Measurements from ENCODE around the gene GPR17. TPM values are rescaled to one million over a fixed set of nuclear protein-coding genes. Genes with fewer than 3 reads are reported as not detected.

Gene GPR17
- total and polyA plus RNA-seq, 2 donors: 0.11 to 0.47 TPM

DNA sequence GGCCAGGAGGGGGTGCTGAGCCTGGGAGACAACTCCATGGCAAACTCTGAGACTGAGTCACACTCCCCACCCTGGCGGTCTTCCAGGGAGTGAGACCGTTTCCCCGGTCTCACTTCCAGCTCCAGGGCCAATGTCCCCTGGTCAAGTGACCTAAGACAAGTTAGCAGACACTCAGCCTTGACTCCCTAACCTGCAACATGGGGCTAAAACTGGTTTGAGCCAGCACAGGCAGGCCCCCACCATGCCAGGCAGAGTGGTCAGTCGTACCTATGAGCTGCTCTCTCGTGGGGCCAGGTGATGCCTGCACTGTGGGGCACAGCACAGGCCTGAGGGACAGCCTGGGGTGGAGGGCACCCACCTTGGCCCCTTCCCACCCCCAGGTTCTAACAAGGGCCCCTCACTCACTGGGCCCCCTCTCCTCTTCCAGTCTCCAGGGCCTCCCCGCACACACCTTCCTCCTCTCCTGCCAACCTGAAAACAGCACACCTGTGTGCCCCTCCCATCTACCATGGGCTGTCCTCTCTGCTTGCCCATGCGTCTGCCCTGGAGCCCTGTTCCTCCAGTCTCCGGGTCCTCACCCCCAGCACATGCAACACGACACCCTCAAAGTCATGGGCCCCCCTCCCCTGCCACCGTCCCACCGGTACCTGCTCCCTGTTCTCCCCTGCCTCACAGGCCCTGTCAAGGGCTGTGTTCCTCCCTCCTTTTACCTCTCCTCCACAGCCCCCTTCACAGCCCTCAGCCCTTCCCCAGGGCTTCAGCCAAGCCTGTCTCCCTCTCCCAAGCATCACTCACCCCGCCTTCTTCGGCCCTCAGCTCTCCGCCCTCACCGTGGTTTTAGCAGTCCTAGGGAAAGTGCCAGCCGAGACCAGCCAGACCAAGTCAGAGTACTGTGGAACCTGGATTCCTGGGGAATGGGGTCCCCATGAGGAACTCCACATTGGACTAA lies 1.6 kb downstream of the GPR17 start:
- Histone ChIP-seq H3K4me1 (ENCODE audit: insufficient read depth) (no peaks in the 10 kb centered on the region), H3K27ac (ENCODE audit: low read depth) (no peak overlapping the region), H3K4me3 (ENCODE audit: low read depth, low read length) (no peak overlapping the region), H3K36me3 (ENCODE audit: insufficient read depth) (no peaks in the 10 kb centered on the region)
- no peak for DNase-seq (ENCODE audit: extremely low spot score)
- WGBS: 60% methylated on average over 16 of the region's 16 CpGs

DNA sequence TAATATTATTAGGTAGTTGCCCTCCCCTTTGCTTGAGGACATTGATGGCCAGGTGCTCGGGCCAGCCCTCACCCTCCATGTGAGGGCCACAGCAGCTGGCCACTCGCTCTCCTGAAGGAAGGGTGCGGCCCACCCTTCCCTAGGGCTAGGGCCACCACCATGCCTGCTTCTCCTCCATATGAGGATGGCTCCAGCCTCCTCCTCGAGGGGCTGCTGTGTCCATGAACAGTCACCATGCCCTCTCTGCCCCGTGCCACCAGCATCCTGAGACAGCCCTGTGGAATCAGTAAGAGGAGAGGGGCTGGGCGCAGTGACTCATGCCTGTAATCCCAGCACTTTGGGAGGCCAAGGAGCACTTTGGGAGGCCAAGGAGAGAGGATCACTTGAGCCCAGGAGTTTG lies 2.4 kb downstream of the GPR17 start:
- Histone ChIP-seq H3K4me3 (ENCODE audit: low read depth, low read length) (no peak overlapping the region), H3K4me1 (ENCODE audit: insufficient read depth) (no peaks in the 10 kb centered on the region), H3K36me3 (ENCODE audit: insufficient read depth) (no peaks in the 10 kb centered on the region), H3K27ac (ENCODE audit: low read depth) (no peak overlapping the region)
- 74% methylated on average over 6 of the region's 6 CpGs for WGBS
- DNase-seq (ENCODE audit: extremely low spot score): no peak

DNA sequence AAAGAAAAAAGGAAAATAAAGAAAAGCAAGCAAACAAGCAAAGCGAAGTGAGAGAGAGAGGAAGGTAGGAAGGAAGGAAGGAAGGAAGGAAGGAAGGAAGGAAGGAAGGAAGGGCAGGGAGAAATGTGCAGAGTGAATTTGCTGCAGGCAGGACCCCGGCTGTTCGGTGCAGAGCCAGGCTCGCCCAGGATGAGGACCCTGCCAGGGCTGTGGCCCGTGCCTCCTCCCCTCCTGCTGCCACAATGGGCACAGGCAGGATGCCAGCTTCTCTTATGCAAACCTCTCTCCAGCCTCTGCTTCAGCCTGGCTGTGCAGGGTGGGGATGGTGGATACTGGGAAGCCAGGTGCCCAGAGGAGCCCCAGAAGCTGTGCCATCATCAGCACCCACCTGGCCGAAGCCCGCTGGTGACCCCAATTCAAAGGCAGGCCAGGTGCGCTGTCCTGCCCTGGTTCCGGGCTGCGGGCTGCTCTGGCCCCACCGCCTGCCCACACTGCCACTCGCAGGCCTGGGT lies 3.2 kb downstream of the GPR17 start:
- Histone ChIP-seq H3K27ac (ENCODE audit: low read depth) (no peak overlapping the region), H3K4me3 (ENCODE audit: low read depth, low read length) (no peak overlapping the region), H3K4me1 (ENCODE audit: insufficient read depth) (no peaks in the 10 kb centered on the region), H3K36me3 (ENCODE audit: insufficient read depth) (no peaks in the 10 kb centered on the region)
- no peak for DNase-seq (ENCODE audit: extremely low spot score)
- WGBS: 70% methylated on average over 12 of the region's 12 CpGs

DNA sequence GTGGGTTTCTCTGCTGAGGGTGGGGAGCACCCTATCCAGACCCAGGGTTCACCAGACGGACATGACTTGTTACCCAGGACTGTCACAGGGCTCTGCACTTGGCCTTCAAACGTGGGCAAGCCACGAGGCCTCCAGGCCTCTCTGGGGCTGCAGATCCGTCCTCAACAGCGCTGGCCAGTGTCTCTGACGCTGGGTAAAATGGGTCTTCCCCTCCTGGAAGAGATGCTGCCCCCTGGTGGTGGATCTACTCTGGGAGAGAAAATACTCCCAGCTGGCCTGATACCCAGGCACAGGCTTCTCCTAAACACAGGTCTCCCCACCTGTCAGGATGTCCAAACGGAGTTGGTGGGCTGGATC lies 3.7 kb downstream of the GPR17 start:
- Histone ChIP-seq H3K4me1 (ENCODE audit: insufficient read depth) (no peaks in the 10 kb centered on the region), H3K4me3 (ENCODE audit: low read depth, low read length) (no peak overlapping the region), H3K27ac (ENCODE audit: low read depth) (no peak overlapping the region), H3K36me3 (ENCODE audit: insufficient read depth) (no peaks in the 10 kb centered on the region)
- DNase-seq (ENCODE audit: extremely low spot score): no peak
- 10% methylated on average over 7 of the region's 7 CpGs for WGBS

DNA sequence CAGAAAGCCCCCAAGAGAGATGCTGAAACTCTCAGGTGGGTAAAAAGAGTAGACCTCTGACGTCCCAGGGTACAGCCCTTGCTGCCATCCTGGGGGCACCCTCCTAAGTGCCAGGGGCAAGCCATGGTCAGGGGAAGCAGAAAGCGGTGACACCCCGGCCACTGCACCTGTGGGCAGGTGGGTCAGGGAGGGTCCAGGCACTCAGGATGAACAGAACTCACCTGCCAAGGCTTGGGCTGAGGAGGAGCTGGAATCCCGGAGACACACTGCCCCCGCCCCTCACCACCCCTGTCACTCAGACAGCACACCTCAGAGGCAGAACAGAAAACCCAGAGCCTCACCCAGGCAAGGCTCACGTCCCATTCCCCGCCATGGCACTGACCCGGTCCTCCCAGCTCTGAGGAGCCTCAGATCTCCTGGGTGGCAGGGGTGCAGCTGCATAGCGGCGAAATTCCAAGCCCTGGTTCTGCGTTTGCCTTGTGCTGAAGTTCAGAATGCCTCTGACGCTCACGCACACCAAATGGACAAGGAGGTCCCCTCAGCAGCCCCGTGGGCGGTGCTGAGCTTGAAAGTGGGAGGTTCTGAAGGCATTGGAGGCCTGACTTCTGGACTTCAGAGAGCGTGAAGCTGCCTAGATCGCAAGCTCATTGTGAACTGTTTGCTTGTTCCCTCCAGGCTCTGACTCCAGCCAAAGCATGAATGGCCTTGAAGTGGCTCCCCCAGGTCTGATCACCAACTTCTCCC lies 4.3 kb downstream of the GPR17 start:
- 64% methylated on average over 17 of the region's 17 CpGs for whole genome bisulfite sequencing
- no peaks in the 10 kb centered on the region for H3K4me1 ChIP-seq (ENCODE audit: insufficient read depth)
- H3K27ac ChIP-seq (ENCODE audit: low read depth): no peak overlapping the region

DNA sequence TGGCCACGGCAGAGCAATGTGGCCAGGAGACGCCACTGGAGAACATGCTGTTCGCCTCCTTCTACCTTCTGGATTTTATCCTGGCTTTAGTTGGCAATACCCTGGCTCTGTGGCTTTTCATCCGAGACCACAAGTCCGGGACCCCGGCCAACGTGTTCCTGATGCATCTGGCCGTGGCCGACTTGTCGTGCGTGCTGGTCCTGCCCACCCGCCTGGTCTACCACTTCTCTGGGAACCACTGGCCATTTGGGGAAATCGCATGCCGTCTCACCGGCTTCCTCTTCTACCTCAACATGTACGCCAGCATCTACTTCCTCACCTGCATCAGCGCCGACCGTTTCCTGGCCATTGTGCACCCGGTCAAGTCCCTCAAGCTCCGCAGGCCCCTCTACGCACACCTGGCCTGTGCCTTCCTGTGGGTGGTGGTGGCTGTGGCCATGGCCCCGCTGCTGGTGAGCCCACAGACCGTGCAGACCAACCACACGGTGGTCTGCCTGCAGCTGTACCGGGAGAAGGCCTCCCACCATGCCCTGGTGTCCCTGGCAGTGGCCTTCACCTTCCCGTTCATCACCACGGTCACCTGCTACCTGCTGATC lies 4.9 kb downstream of the GPR17 start:
- H3K27ac ChIP-seq (ENCODE audit: low read depth): no peak overlapping the region

More for the DNA sequence above, 4.3 kb downstream of the GPR17 start:
- no peak overlapping the region for H3K4me3 ChIP-seq (ENCODE audit: low read depth, low read length)
- no peak for DNase-seq (ENCODE audit: extremely low spot score)
- no peaks in the 10 kb centered on the region for H3K36me3 ChIP-seq (ENCODE audit: insufficient read depth)

DNA sequence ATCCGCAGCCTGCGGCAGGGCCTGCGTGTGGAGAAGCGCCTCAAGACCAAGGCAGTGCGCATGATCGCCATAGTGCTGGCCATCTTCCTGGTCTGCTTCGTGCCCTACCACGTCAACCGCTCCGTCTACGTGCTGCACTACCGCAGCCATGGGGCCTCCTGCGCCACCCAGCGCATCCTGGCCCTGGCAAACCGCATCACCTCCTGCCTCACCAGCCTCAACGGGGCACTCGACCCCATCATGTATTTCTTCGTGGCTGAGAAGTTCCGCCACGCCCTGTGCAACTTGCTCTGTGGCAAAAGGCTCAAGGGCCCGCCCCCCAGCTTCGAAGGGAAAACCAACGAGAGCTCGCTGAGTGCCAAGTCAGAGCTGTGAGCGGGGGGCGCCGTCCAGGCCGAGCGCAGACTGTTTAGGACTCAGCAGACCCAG lies 5.4 kb downstream of the GPR17 start:
- Histone ChIP-seq H3K36me3 (ENCODE audit: insufficient read depth) (no peaks in the 10 kb centered on the region), H3K4me3 (ENCODE audit: low read depth, low read length) (no peak overlapping the region), H3K27ac (ENCODE audit: low read depth) (no peak overlapping the region), H3K4me1 (ENCODE audit: insufficient read depth) (no peaks in the 10 kb centered on the region)
- 87% methylated on average over 29 of the region's 29 CpGs for WGBS
- DNase-seq (ENCODE audit: extremely low spot score): no peak

More for the DNA sequence above, 4.9 kb downstream of the GPR17 start:
- Histone ChIP-seq H3K4me3 (ENCODE audit: low read depth, low read length) (no peak overlapping the region), H3K4me1 (ENCODE audit: insufficient read depth) (no peaks in the 10 kb centered on the region), H3K36me3 (ENCODE audit: insufficient read depth) (no peaks in the 10 kb centered on the region)
- no peak for DNase-seq (ENCODE audit: extremely low spot score)
- 76% methylated on average over 28 of the region's 28 CpGs for WGBS

DNA sequence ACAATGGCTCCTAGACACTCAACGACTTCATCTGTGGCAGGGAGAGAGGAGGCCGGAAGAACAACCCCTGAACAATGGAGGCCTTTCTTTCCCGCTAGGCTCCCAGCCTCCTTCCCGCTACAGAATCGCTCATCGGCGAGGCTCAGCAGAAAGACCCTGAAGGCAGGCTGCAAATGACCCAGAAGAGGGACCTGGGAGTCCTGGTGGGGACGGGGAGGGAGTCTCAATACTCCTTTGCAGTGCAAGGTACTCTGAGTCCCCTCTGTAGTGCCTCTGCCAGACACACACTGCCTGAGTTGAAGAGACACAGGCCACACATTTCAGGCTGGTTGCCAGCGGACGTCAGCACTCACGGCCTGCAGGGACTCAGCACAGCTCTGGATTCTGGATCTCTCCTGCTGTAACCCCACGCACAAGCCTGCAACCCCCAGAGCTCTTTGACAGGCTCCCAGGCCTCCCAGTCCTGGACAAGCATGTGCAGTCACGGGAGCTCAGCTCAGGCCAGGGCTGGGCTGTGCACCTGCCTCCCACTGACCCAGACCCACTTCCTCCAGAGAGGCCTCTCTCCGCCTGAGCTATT lies 6.1 kb downstream of the GPR17 start:
- DNase-seq (ENCODE audit: extremely low spot score): peak; percentile 43
- H3K36me3 ChIP-seq (ENCODE audit: insufficient read depth): no peaks in the 10 kb centered on the region
- H3K4me1 ChIP-seq (ENCODE audit: insufficient read depth): no peaks in the 10 kb centered on the region
- 50% methylated on average over 14 of the region's 14 CpGs for WGBS
- H3K27ac ChIP-seq (ENCODE audit: low read depth): no peak overlapping the region
- H3K4me3 ChIP-seq (ENCODE audit: low read depth, low read length): no peak overlapping the region

DNA sequence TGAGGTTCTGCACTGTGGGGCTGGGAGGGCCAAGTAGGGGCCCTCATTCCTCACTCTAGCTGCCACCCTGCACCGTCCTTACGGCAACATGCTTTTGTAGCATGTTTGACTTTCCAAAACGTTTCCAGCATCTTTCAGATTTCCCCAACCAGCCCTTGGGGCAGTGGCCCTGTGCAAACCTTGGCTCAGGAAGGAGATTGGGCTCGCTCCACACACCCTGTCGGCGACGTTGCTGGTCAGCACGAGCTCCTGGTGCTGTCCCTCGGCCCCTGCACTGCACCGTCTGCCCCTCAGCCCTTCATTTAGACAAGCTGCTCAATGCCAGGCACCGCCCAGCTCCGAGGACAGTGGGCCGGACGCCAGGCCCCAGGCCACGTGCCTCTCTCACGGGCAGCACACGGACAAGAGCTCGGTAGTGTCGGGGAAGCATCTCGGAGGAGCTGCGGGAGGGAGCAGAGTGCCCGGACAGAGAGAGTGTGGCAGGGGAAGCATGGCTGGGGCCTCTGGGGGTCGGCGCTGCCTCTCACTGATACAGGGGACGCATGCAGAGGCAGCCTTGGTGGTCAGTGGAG lies 6.9 kb downstream of the GPR17 start:
- WGBS: 56% methylated on average over 25 of the region's 25 CpGs
- no peaks in the 10 kb centered on the region for H3K4me1 ChIP-seq (ENCODE audit: insufficient read depth)
- no peaks in the 10 kb centered on the region for H3K36me3 ChIP-seq (ENCODE audit: insufficient read depth)

DNA sequence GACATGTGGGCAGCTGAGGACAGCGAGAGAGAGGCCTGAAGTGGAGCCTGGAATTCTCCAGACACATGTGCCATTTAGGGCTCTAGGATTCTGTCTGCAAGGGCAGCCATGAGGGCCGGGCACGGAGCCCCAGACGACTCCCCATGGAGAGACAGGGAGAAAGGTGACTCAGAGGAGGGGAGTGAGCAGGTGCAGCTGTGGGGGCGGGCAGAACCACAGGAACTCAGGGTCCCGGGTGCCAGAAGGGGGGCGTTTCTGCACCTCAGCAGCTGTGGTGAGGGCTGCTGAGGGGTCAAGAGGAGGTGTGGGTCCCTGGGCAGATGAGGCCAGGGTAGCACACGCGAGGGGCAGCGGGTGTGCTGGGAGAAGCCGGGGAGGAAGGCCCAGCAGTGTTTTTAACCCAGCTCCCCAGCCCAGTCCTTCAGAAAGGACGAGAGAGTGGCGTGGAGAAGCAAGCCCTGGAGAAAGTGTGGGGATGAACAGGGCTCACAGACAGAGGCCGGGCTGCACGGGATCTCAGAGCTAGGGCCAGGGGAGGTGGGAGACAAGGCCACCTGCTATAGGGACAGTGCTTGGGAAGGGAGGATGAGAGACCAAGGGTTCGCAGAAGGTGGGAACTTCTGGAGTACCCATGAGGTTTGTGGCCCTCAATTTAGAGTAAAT lies 7.6 kb downstream of the GPR17 start:
- Histone ChIP-seq H3K27ac (ENCODE audit: low read depth) (no peak overlapping the region), H3K4me1 (ENCODE audit: insufficient read depth) (no peaks in the 10 kb centered on the region)
- WGBS: 71% methylated on average over 16 of the region's 16 CpGs

More for the DNA sequence above, 6.9 kb downstream of the GPR17 start:
- no peak overlapping the region for H3K27ac ChIP-seq (ENCODE audit: low read depth)
- no peak for DNase-seq (ENCODE audit: extremely low spot score)
- H3K4me3 ChIP-seq (ENCODE audit: low read depth, low read length): no peak overlapping the region

DNA sequence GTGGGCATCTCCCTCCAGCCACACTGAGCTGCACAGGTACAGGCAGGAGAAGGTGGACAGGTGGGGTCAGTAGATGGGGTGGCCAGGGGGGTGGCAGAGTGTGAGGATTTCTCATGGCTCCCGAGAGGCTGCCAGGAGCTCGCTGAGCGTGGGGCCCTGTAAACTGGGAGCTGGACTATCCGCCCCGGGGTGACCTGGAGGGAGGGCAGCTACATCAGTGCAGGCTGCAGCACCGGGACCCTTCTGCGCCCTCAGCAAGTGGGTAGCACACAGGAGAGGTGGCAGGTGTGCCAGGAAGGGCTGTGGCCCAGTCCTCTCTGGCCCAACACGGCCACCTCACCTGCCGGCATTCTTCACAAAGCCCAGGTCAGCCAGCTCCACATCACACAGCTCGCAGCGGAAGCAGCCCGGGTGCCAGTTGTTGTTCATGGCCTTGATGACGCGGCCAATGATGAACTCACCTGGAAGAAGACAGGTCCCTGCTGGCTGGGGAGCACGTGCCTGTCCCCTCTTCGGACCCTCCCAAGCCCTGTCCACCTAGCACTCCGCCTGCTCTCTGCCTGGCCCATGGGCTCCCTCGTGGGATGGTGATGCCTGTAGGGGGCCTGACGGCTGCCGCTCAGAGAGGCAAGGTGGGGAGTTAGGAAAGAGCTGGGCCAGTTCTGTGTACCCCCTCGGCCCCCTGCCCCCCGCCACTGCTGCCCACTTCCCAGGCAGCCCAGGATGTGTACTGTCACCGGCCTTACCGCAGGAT lies 8.3 kb downstream of the GPR17 start:
- no peaks in the 10 kb centered on the region for H3K36me3 ChIP-seq (ENCODE audit: insufficient read depth)
- 84% methylated on average over 24 of the region's 24 CpGs for WGBS
- H3K27ac ChIP-seq (ENCODE audit: low read depth): no peak overlapping the region
- no peak for DNase-seq (ENCODE audit: extremely low spot score)
- no peak overlapping the region for H3K4me3 ChIP-seq (ENCODE audit: low read depth, low read length)
- no peaks in the 10 kb centered on the region for H3K4me1 ChIP-seq (ENCODE audit: insufficient read depth)

More for the DNA sequence above, 7.6 kb downstream of the GPR17 start:
- no peaks in the 10 kb centered on the region for H3K36me3 ChIP-seq (ENCODE audit: insufficient read depth)
- no peak for DNase-seq (ENCODE audit: extremely low spot score)
- no peak overlapping the region for H3K4me3 ChIP-seq (ENCODE audit: low read depth, low read length)

DNA sequence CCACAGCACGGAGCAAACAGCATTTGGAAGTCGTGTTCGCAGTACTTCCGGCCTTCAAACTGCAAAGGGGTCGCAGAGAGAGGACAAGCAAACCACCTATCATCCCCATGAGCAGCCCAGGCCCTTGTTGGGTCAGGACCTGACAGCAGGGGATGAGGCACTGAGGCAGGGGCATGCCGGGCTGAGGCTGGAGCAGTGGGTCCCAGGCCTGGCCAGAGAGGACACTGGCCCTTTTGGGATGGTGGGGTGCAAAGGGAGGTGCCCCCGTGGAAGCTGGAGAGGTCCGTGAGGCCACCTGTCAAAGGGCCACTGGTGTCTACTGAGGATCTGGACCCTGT lies 8.9 kb downstream of the GPR17 start:
- Histone ChIP-seq H3K27ac (ENCODE audit: low read depth) (no peak overlapping the region), H3K4me3 (ENCODE audit: low read depth, low read length) (no peak overlapping the region), H3K36me3 (ENCODE audit: insufficient read depth) (no peaks in the 10 kb centered on the region), H3K4me1 (ENCODE audit: insufficient read depth) (no peaks in the 10 kb centered on the region)
- WGBS: 86% methylated on average over 8 of the region's 8 CpGs
- no peak for DNase-seq (ENCODE audit: extremely low spot score)
